CD4-positive, alpha-beta T cell (primary cell): ENCODE measurements around the gene POLR3C. TPM values are rescaled to one million over a fixed set of nuclear protein-coding genes. Genes with fewer than 3 reads are reported as not detected.
A peak's percentile ranks its signal among the peaks of the same experiment; 100 is the strongest.
"Not testable (repeated sequence)": the region's sequence is repeated elsewhere in the genome, so short reads cannot be mapped to it uniquely, and the experiment has no call there.

Experiments
- ATAC-seq: fragments of 200-7000 bp; cut with Tn5 transposase; one replicate; pipeline ENCODE4 v1.10.0; 2022; ENCODE audit warnings: mild to moderate bottlenecking; ENCODE audit not compliant: poor library complexity
- CTCF ChIA-PET: fragments of 350-600 bp; sonication (Branson Sonifier 250); formaldehyde crosslinking; loops from one replicate; lab custom pipeline; 2021; ENCODE audit warnings: antibody characterized with exemption, inconsistent platforms; lab: Charles Lee
- POLR2A ChIA-PET: fragments of 350-600 bp; sonication (Branson Sonifier 250); formaldehyde crosslinking; loops from one replicate; lab custom pipeline; 2021; ENCODE audit warnings: antibody characterized with exemption, inconsistent platforms; lab: Charles Lee
- DNase-seq, 14 experiments: peaks; one replicate each; pipeline ENCODE4 v3.0.0-alpha.2; 2013 to 2020; ENCODE audit warnings: mixed read lengths in 2 of 14
- H3K27ac ChIP-seq, 2 donors: one replicate each; pipeline versions ENCODE4 v1.5.1 to v1.7.0; 2013; ENCODE audit warnings: low read length in 2 of 2, low read depth in 1 of 2, mild to moderate bottlenecking in 1 of 2
- H3K27me3 ChIP-seq, 2 experiments: 1 replicate in 1 of 2; 2 replicates in 1 of 2; pipeline versions ENCODE4 v1.6.1 to v1.7.0; 2013; ENCODE audit warnings: low read length in 2 of 2, control low read depth in 1 of 2, mild to moderate bottlenecking in 1 of 2, moderate library complexity in 1 of 2; ENCODE audit not compliant: insufficient read depth in 2 of 2, control insufficient read depth in 1 of 2
- H3K36me3 ChIP-seq: one replicate; pipeline ENCODE4 v1.6.1; 2013; ENCODE audit warnings: low read length, control low read depth; ENCODE audit not compliant: insufficient read depth
- H3K4me1 ChIP-seq: one replicate; pipeline ENCODE4 v1.6.1; 2013; ENCODE audit warnings: low read length, control low read depth; ENCODE audit not compliant: insufficient read depth
- H3K4me3 ChIP-seq: one replicate; pipeline ENCODE4 v1.5.1; 2013; ENCODE audit warnings: mild to moderate bottlenecking, low read length, moderate library complexity
- H3K9me3 ChIP-seq, 2 experiments: 1 replicate in 1 of 2; 2 replicates in 1 of 2; pipeline versions ENCODE4 v1.6.1 to v1.7.0; 2013; ENCODE audit warnings: low read length in 2 of 2, mild to moderate bottlenecking in 2 of 2, control low read depth in 1 of 2, moderate library complexity in 1 of 2; ENCODE audit not compliant: control insufficient read depth in 1 of 2, insufficient read depth in 1 of 2
- H3K27ac Mint-ChIP-seq: one replicate; pipeline ENCODE4 v1.8.0; 2020; ENCODE audit warnings: mixed read lengths
- H3K27me3 Mint-ChIP-seq: one replicate; pipeline ENCODE4 v1.8.0; 2021; ENCODE audit warnings: mixed read lengths
- H3K36me3 Mint-ChIP-seq: one replicate; pipeline ENCODE4 v1.8.0; 2021; ENCODE audit warnings: low read depth, mixed read lengths
- H3K4me1 Mint-ChIP-seq: one replicate; pipeline ENCODE4 v1.8.0; 2021; ENCODE audit warnings: low read depth, mixed read lengths
- H3K4me3 Mint-ChIP-seq: one replicate; pipeline ENCODE4 v1.8.0; 2020; ENCODE audit warnings: mild to moderate bottlenecking, mixed read lengths
- H3K9me3 Mint-ChIP-seq: one replicate; pipeline ENCODE4 v1.8.0; 2020; ENCODE audit warnings: mixed read lengths
- intact Hi-C, 2 experiments: fragments of 100-400 bp; cut with DNase I in 1 of 2; cut with micrococcal nuclease in 1 of 2; formaldehyde crosslinking; loops; one replicate each; pipeline versions ENCODE4 v1.15.1 to v1.9.0; 2023 to 2025; cut with DNase I, micrococcal nuclease
- total RNA-seq, 174 experiments: library from RNA in 2 of 174; stranded (reverse) in 2 of 174; gene quantifications; one replicate each; pipeline ENCODE4 v1.2.3 and lab custom pipeline; 2021 to 2026
- TF ChIP-seq, protein P1 (sequence below): fragments of 200-600 bp; IDR thresholded peaks from one replicate; pipeline ENCODE4 v1.8.0; 2022; ENCODE audit warnings: antibody characterized with exemption, mild to moderate bottlenecking

Gene POLR3C
- total RNA-seq, 2 experiments from 2014 or later: 18.6 to 19.9 TPM

DNA sequence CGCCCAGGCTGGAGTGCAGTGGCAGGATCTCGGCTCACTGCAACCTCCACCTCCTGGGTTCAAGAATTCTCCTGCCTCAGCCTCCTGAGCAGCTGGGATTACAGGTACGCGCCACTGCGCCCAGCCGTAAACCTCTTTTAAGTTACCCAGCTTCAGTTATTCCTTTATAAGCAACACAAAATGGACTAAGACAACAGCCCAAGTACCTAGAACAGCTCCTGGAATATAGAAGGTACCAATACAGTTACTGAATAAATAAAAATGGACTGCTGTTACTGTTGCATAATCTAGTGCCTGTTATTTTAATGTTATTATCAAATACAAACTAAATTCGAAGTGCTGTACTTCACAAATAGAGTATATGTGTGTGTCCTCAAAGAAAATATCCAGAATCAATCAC lies 17.2 kb upstream of the POLR3C start:
- H3K27ac Mint-ChIP-seq: no peak overlapping the region

DNA sequence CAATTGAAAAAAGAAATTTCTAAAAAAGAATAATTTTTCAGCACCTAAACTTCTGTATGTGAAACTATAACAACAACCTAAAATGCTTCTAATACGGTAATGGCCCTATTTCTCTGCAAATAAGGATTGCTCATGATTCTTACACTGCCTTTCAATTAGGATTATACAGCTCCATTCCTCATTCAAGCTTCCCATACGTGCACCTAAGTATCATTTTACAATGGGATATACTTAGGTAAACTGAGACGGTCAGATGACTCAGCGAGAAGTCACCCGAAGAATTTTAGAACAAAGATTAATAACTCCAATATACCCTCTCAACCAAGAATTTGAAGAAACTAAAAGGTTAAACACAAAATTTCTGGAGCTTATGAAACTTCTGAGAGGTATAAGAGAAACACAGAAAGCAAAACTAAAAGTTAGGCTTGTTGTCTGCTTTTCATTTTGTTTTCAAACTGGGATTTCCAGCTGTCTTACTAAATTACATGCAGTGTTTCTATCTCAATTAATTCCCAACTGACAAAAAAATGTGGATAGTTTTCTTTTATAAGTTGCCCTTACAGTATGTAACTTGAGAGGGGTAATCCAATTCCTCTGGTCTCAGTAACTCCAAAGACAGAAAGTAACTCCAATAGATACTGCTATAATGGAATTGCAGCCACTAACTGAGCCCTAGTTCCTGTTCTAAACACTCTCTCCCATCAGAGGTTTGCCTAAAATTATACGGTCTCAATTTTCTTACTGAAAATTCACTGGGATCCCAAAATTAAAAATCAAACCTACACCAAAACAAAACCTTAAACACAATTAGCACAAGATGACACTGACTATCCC lies 10.8 kb upstream of the POLR3C start:
- H3K27me3 Mint-ChIP-seq, H3K4me3 Mint-ChIP-seq, H3K36me3 ChIP-seq, ATAC-seq, POLR2A ChIA-PET, H3K9me3 ChIP-seq, H3K4me1 ChIP-seq, H3K4me3 ChIP-seq, intact Hi-C loops, H3K9me3 Mint-ChIP-seq, DNase-seq, H3K36me3 Mint-ChIP-seq, CTCF ChIA-PET, H3K27ac ChIP-seq, H3K27me3 ChIP-seq, H3K4me1 Mint-ChIP-seq, H3K27ac Mint-ChIP-seq: not testable (repeated sequence)

More for the DNA sequence above, 17.2 kb upstream of the POLR3C start:
- no peaks in the 10 kb centered on the region for H3K36me3 Mint-ChIP-seq
- POLR2A ChIA-PET: no interaction called here
- no peak overlapping the region for H3K4me3 Mint-ChIP-seq
- no peak for DNase-seq
- TF ChIP-seq, protein P1, sequence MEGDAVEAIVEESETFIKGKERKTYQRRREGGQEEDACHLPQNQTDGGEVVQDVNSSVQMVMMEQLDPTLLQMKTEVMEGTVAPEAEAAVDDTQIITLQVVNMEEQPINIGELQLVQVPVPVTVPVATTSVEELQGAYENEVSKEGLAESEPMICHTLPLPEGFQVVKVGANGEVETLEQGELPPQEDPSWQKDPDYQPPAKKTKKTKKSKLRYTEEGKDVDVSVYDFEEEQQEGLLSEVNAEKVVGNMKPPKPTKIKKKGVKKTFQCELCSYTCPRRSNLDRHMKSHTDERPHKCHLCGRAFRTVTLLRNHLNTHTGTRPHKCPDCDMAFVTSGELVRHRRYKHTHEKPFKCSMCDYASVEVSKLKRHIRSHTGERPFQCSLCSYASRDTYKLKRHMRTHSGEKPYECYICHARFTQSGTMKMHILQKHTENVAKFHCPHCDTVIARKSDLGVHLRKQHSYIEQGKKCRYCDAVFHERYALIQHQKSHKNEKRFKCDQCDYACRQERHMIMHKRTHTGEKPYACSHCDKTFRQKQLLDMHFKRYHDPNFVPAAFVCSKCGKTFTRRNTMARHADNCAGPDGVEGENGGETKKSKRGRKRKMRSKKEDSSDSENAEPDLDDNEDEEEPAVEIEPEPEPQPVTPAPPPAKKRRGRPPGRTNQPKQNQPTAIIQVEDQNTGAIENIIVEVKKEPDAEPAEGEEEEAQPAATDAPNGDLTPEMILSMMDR: no peak
- CTCF ChIA-PET: no interaction called here
- peaks cover 50% of the 10 kb centered on the region for H3K4me1 Mint-ChIP-seq
- no peaks in the 10 kb centered on the region for H3K27me3 Mint-ChIP-seq
- Histone ChIP-seq H3K27ac (no peak overlapping the region), H3K4me3 (no peak overlapping the region), H3K9me3 (no peaks in the 10 kb centered on the region), H3K36me3 (peaks cover 3% of the 10 kb centered on the region), H3K4me1 (no peaks in the 10 kb centered on the region), H3K27me3 (no peaks in the 10 kb centered on the region)
- intact Hi-C loops: no loop called here
- no peaks in the 10 kb centered on the region for H3K9me3 Mint-ChIP-seq
- no peak for ATAC-seq

DNA sequence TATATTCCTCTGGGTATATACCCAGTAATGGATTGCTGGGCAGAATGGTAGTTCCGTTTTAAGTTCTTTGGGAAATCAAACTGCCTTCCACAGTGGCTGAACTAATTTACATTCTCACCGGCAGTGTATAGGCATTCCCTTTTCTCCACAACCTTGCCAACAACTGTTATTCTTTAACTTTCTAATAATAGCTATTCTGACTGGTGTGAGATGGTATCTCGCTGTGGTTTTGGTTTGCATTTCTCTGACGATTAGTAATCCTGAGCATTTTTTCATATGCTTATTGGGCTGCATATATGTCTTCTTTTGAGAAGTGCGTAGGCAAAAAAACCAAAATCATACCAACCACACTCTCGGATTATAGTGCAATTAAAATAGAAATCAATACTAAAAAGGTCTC lies 5.9 kb upstream of the POLR3C start:
- H3K27ac Mint-ChIP-seq, H3K9me3 Mint-ChIP-seq, H3K4me1 Mint-ChIP-seq, H3K9me3 ChIP-seq, H3K27me3 ChIP-seq, POLR2A ChIA-PET, H3K36me3 ChIP-seq, CTCF ChIA-PET, H3K27me3 Mint-ChIP-seq, intact Hi-C loops, H3K4me1 ChIP-seq, H3K27ac ChIP-seq, H3K4me3 Mint-ChIP-seq, H3K36me3 Mint-ChIP-seq, H3K4me3 ChIP-seq: not testable (repeated sequence)
- ATAC-seq: peak; percentile 39
- DNase-seq: peak in 1 of 14 experiments; percentile 35

- H3K27me3 ChIP-seq, ATAC-seq, intact Hi-C loops, H3K9me3 Mint-ChIP-seq, H3K4me3 Mint-ChIP-seq, POLR2A ChIA-PET, H3K9me3 ChIP-seq, H3K27ac ChIP-seq, H3K4me3 ChIP-seq, H3K27me3 Mint-ChIP-seq, CTCF ChIA-PET: not testable (repeated sequence)
- H3K36me3 Mint-ChIP-seq: peaks cover 40% of the 10 kb centered on the region
- peaks cover 29% of the 10 kb centered on the region for H3K4me1 Mint-ChIP-seq
- peaks cover 20% of the 10 kb centered on the region for H3K36me3 ChIP-seq
- peaks cover 12% of the 10 kb centered on the region for H3K4me1 ChIP-seq
- DNase-seq: peak in 1 of 14 experiments; percentile 18
- peak overlapping the region; percentile 91 for H3K27ac Mint-ChIP-seq
These were observed 1.1 kb upstream of the POLR3C start for GRCh38 chr1:145822779-145823331.
